Left forelimb (tissue), 1 donor: ENCODE results near the gene JPH3.

Source experiments
- DNase-seq: peaks from one replicate; pipeline ENCODE4 v3.0.0-alpha.2; 2018; ENCODE audit warnings: low spot score

Gene JPH3

GRCh38 chr16:87601401-87601981 lies 817 bp upstream of the JPH3 start:
- DNase-seq = no peak

GRCh38 chr16:87602821-87603683 lies 744 bp downstream of the JPH3 start:
- DNase-seq = no peak

- no peak for DNase-seq
These were observed 1.7 kb downstream of the JPH3 start for GRCh38 chr16:87603684-87604633.

GRCh38 chr16:87604634-87605111 lies 2.4 kb downstream of the JPH3 start:
- DNase-seq = no peak

GRCh38 chr16:87607223-87607622 lies 4.9 kb downstream of the JPH3 start:
- DNase-seq = no peak

- DNase-seq = no peak
These were observed 5.6 kb downstream of the JPH3 start for GRCh38 chr16:87607871-87608270.

- peak; percentile 82 for DNase-seq
These were observed 6.2 kb downstream of the JPH3 start for GRCh38 chr16:87608400-87608985.

GRCh38 chr16:87610026-87610425 lies 7.7 kb downstream of the JPH3 start:
- no peak for DNase-seq

GRCh38 chr16:87611456-87611855 lies 9.1 kb downstream of the JPH3 start:
- no peak for DNase-seq

- DNase-seq = no peak
These were observed 11.7 kb downstream of the JPH3 start for GRCh38 chr16:87613961-87614360.

- DNase-seq = no peak
These were observed 13.3 kb downstream of the JPH3 start for GRCh38 chr16:87615621-87616041.

GRCh38 chr16:87616556-87616955 lies 14.2 kb downstream of the JPH3 start:
- no peak for DNase-seq

- DNase-seq = no peak
These were observed 15.9 kb downstream of the JPH3 start for GRCh38 chr16:87618216-87618615.

GRCh38 chr16:87619360-87620200 lies 17.3 kb downstream of the JPH3 start:
- DNase-seq = no peak

GRCh38 chr16:87620201-87620495 lies 17.8 kb downstream of the JPH3 start:
- DNase-seq = no peak

GRCh38 chr16:87621550-87621829 lies 19.2 kb downstream of the JPH3 start:
- no peak for DNase-seq

GRCh38 chr16:87621976-87622713 lies 19.8 kb downstream of the JPH3 start:
- no peak for DNase-seq

GRCh38 chr16:87622756-87623319 lies 20.5 kb downstream of the JPH3 start:
- DNase-seq = no peak

- DNase-seq = no peak
These were observed 23.0 kb downstream of the JPH3 start for GRCh38 chr16:87625241-87625797.

- no peak for DNase-seq
These were observed 24.1 kb downstream of the JPH3 start for GRCh38 chr16:87626401-87626800.
